BE2C (cell line): ENCODE results near the gene ELP1. TPM values are rescaled to one million over a fixed set of nuclear protein-coding genes. Genes with fewer than 3 reads are reported as not detected.
"Not testable (repeated sequence)": the region's sequence is repeated elsewhere in the genome, so short reads cannot be mapped to it uniquely, and the experiment has no call there.

Experiments used
- DNase-seq: peaks from one replicate; pipeline ENCODE4 v3.0.0-alpha.2; 2020
- H3K27me3 ChIP-seq: fragments of 250-450 bp; sonication (Bioruptor Pico); 2 replicates; pipeline ENCODE4 v1.5.1; 2020; ENCODE audit warnings: mild to moderate bottlenecking
- H3K36me3 ChIP-seq: fragments of 250-450 bp; sonication (Bioruptor Pico); 2 replicates; pipeline ENCODE4 v1.5.1; 2020; ENCODE audit warnings: mild to moderate bottlenecking
- H3K4me1 ChIP-seq: fragments of 250-450 bp; sonication (Bioruptor Pico); 2 replicates; pipeline ENCODE4 v1.5.1; 2020
- H3K4me3 ChIP-seq: 2 replicates; pipeline ENCODE4 v1.5.1; 2011; ENCODE audit warnings: low read depth, low read length
- H3K9me3 ChIP-seq: fragments of 250-450 bp; sonication (Bioruptor Pico); 2 replicates; pipeline ENCODE4 v1.5.1; 2020
- polyA plus RNA-seq: library from polyadenylated mRNA; unstranded; fragments of >200 nt; gene quantifications from one replicate; pipeline ENCODE4 v1.2.1, GENCODE V29; 2012; ENCODE audit warnings: low read depth, missing spikeins; ENCODE audit not compliant: insufficient read length, insufficient read depth
- TF ChIP-seq, protein P1 (sequence below): IDR thresholded peaks from 2 replicates; pipeline ENCODE4 v1.5.1; 2012; ENCODE audit warnings: mild to moderate bottlenecking, low read depth, low read length

ELP1 gene
- polyA plus RNA-seq, result 99.2 TPM

- DNase-seq, result peak; percentile 96
- Histone ChIP-seq H3K36me3 (peaks cover 13% of the 10 kb centered on the region), H3K9me3 (no peaks in the 10 kb centered on the region), H3K4me3 (peak within 1 kb of the TSS; percentile 98), H3K4me1 (no peaks in the 10 kb centered on the region), H3K27me3 (no peaks in the 10 kb centered on the region)
- TF ChIP-seq, protein P1, sequence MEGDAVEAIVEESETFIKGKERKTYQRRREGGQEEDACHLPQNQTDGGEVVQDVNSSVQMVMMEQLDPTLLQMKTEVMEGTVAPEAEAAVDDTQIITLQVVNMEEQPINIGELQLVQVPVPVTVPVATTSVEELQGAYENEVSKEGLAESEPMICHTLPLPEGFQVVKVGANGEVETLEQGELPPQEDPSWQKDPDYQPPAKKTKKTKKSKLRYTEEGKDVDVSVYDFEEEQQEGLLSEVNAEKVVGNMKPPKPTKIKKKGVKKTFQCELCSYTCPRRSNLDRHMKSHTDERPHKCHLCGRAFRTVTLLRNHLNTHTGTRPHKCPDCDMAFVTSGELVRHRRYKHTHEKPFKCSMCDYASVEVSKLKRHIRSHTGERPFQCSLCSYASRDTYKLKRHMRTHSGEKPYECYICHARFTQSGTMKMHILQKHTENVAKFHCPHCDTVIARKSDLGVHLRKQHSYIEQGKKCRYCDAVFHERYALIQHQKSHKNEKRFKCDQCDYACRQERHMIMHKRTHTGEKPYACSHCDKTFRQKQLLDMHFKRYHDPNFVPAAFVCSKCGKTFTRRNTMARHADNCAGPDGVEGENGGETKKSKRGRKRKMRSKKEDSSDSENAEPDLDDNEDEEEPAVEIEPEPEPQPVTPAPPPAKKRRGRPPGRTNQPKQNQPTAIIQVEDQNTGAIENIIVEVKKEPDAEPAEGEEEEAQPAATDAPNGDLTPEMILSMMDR, result peak; percentile 31
Measured at GRCh38 chr9:108933718-108934322, at the start of gene ELP1. Gene ELP1, minus strand, starts transcription at chr9:108934124. Its CDS starts 2,978 bp downstream, at chr9:108931146.

DNA sequence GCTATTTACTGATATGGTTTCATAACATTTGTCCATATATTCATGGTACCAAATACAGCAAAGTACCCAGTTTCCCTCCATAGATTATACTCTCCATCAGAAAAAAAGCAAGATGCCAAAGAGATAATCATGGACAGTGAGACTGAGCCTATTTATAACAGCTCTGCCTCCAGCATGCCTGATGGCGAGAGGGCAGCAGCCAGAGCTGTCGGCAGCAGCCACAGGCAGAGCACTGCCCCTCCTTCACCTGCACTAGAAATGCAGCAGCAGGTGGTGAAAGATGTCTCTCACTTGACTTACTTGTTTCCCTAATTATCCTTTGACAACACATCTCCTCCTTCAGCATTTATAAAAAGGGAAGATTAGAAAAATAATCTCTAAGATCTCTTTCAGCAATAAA lies 47.0 kb upstream of the ELP1 start:
- H3K36me3 ChIP-seq, result peaks cover 51% of the 10 kb centered on the region
- TF ChIP-seq, protein P1, result no peak
- no peak overlapping the region for H3K4me3 ChIP-seq
- no peak for DNase-seq
- no peaks in the 10 kb centered on the region for H3K9me3 ChIP-seq
- H3K4me1 ChIP-seq, result no peaks in the 10 kb centered on the region
- no peaks in the 10 kb centered on the region for H3K27me3 ChIP-seq

GRCh38 chr9:108978205-108978604 lies 44.3 kb upstream of the ELP1 start:
- Histone ChIP-seq H3K9me3 (no peaks in the 10 kb centered on the region), H3K4me3 (no peak overlapping the region), H3K4me1 (no peaks in the 10 kb centered on the region), H3K36me3 (peaks cover 39% of the 10 kb centered on the region), H3K27me3 (no peaks in the 10 kb centered on the region)
- TF ChIP-seq, protein P1, result no peak
- DNase-seq, result no peak

GRCh38 chr9:108973895-108974294 lies 40.0 kb upstream of the ELP1 start:
- Histone ChIP-seq H3K27me3 (no peaks in the 10 kb centered on the region), H3K36me3 (peaks cover 34% of the 10 kb centered on the region), H3K4me3 (no peak overlapping the region), H3K4me1 (no peaks in the 10 kb centered on the region), H3K9me3 (no peaks in the 10 kb centered on the region)
- TF ChIP-seq, protein P1, result no peak
- DNase-seq, result no peak

DNA sequence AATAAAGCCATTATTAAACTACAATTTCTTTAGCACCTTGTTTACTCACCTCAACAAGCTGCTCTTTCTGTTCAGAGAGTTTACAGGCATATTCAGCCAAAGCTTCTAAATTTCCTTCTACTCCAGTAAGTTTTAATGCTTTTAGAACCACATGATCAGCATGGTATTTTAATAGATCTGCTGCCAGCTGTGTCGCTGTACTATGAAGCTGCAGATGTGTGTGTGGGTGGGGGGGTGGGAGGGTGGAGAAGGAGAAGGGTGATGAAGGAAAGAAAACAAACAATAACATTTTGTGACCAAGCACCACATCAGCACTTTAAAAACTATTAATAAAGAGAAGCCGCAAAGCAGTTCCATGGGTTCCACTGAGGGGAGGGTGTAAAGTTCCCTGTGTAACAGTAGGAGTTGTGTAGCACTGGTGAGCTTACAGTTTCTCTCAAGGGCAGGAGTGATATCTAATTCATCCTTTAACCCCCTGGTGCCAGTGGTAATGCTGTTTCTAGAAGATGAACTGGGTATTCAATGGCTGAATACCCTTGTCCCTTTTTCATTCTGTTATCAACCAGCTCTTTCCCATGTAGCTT lies 38.8 kb upstream of the ELP1 start:
- TF ChIP-seq, protein P1, result no peak
- Histone ChIP-seq H3K36me3 (peaks cover 23% of the 10 kb centered on the region), H3K9me3 (no peaks in the 10 kb centered on the region), H3K4me3 (no peak overlapping the region), H3K4me1 (no peaks in the 10 kb centered on the region), H3K27me3 (no peaks in the 10 kb centered on the region)
- no peak for DNase-seq

DNA sequence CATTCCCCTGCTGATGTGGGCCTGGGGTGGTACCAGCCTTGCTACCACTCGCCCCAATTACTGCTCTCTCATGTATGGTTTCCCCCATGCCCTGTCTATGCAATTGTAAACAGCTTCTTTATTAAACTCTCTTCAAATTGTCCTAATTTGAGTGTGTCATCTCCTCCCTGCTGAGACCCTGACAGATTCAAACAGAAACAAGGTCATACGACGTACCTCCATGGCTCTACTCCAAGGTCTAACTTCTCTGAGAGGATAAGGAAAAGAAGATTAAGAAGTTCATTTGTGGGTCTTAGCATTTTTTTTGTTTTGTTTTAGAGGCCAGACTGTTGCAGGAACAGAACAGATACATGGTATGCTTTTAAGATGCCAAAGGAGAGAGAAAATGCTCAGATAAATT lies 38.3 kb upstream of the ELP1 start:
- no peaks in the 10 kb centered on the region for H3K27me3 ChIP-seq
- DNase-seq, result no peak
- H3K36me3 ChIP-seq, result peaks cover 22% of the 10 kb centered on the region
- no peaks in the 10 kb centered on the region for H3K4me1 ChIP-seq
- H3K9me3 ChIP-seq, result no peaks in the 10 kb centered on the region
- H3K4me3 ChIP-seq, result no peak overlapping the region
- TF ChIP-seq, protein P1, result no peak

- DNase-seq, H3K9me3 ChIP-seq, H3K27me3 ChIP-seq, H3K4me3 ChIP-seq, H3K4me1 ChIP-seq: not testable (repeated sequence)
- H3K36me3 ChIP-seq, result peaks cover 19% of the 10 kb centered on the region
Measured at GRCh38 chr9:108971392-108971791, 37.5 kb upstream of the ELP1 start.
